HuH-7 (cell line): ENCODE data around the gene SLC33A1.
"Not testable (repeated sequence)": the region's sequence is repeated elsewhere in the genome, so short reads cannot be mapped to it uniquely, and the experiment has no call there.

Source experiments
- DNase-seq: peaks from one replicate; pipeline ENCODE4 v3.0.0; 2011; ENCODE audit warnings: low spot score

SLC33A1 gene

GRCh38 chr3:155861476-155862183 lies 7.4 kb upstream of the SLC33A1 start:
- DNase-seq, result no peak

GRCh38 chr3:155860424-155860823 lies 6.2 kb upstream of the SLC33A1 start:
- DNase-seq, result not testable (repeated sequence)

- no peak for DNase-seq
Measured at GRCh38 chr3:155859859-155860258, 5.6 kb upstream of the SLC33A1 start.

DNA sequence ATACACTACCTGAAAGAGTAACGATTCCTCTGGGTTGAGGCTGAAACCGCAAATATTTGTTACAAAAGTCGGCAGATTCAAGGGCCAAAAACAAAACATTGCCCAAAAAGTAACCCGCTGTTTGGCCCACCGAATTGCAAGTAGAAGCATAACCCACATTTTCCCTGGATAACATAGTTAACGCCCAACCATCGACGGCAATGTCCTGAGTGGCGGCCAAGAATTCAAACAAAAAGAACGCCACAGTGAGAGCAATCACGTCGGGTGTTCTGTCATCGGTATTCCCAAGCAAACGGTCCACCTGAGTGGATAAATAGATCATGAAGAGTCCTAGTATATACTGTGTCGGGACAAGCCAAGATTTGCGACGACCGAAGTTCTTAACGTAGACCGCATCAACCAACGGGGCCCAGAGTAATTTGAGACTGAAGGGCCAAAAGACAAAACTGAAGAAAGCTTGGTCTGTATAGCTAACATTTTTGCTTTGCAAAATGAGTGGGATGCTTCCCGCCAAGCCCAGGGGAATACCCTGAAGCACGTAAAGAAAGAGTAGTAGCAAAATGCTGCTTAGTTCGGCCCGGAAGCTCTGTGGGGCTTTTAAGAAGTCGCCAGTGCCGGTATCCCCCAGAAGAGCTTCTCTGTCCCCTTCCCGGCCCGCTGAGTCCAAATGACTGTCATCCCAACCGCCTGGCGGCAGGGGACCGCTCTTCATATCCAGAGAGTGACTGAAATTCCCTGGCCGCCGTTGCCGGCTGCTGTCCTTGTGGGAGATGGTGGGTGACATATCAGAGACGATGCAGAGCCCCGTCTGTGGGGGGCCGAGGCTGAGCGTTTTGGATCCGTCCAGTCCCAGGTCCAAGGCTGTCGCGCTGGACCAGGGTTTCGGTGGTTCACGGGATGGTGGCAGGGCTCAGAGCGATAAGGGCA lies 750 bp downstream of the SLC33A1 start:
- peak; percentile 15 for DNase-seq

DNA sequence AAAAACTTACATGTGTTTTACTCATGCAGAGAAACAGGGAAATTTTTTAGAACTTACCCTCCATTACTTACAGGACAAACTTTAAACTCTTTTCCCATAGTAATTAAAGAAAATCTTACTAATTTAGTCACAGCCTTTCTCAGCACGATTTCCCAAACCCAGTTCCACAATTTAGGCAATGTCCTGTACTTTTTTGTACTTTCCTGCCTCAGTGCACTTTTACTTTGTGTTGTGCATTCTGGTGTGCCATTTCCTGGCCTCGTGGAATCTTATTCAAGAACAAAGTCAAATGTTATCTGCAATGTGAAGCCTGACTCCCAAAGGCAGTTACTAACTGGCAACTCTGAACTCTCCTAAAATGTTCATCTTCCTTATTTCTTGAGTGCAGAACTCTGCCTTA lies 1.9 kb downstream of the SLC33A1 start:
- no peak for DNase-seq

GRCh38 chr3:155849404-155849803 lies 4.8 kb downstream of the SLC33A1 start:
- not testable (repeated sequence) for DNase-seq

DNA sequence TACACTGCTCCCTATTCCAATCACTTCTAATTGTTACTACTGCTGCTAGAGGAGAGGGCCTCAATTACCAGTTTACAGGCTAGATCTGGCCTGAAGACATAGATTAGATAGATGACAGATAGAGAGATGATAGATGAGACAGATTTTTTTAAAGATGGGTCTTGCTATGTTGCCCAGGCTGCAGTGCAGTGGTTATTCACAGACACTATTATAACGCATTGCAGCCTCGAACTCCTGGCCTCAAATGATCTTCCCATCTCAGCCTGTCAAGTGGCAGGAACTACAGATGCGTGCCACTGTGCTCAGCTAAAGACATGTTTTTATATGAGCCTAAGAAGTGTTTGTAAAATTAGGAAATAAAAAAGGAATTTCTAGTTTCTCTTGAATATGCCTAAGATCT lies 6.2 kb downstream of the SLC33A1 start:
- DNase-seq, result no peak

GRCh38 chr3:155846119-155846518 lies 8.1 kb downstream of the SLC33A1 start:
- DNase-seq, result no peak

GRCh38 chr3:155843569-155843968 lies 10.7 kb downstream of the SLC33A1 start:
- DNase-seq, result no peak

DNA sequence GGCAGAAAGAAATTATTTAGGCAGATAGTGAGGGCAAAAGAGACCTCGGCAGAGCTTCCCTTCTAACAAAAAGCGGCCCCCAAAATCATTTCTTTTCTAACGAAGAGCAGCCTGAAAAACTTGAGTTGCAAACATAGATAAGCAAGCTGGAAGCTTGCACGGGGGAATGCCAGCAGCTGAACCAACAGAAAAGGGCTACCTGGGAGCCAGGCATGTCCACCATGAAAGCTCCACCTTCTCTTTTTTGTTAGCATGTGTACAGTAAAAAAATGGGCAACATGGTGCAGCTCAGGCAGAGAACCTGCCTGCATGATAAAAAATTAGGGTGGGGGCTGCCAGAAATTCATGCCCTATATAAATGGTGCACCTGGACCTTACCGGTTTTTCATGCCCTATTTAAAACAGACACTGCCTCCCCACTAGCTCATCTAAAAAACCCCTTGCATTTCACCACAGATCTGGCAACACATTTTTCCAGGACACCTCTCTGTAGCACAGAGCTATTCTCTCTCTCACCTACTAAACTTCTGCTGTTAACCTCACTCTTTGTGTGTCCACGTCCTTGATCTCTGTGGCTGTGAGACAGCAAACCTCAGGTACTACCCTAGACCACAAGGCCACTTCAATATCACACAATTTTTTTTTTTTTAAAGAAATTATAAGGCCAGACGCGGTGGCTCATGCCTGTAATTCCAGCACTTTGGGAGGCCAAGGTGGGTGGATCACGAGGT lies 18.7 kb downstream of the SLC33A1 start:
- no peak for DNase-seq

GRCh38 chr3:155828490-155829098 lies 25.6 kb downstream of the SLC33A1 start:
- DNase-seq, result not testable (repeated sequence)

DNA sequence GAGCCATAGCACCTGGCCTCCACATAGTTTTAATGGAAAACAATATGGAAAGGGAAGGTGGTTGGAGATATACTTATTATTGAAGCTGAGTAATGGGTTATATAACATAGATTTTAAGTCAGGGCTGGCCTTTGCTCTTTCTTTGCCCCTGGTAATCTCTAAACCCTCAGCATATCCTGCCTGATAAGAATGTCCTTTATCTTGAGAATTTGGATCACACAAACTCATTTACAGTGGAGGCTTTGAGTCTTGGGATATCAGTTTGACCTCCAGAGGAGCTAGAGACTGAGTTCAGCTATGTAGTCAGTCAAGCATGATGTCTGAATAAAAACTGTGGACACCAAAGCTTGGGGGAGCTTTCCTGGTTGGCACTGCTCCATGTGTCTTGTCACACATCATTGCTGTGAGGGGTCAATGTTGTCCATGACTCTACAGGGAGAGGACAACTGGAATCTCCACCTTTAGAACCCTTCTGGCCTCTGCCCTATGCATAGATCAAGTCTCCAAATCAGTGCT lies 39.1 kb downstream of the SLC33A1 start:
- DNase-seq, result no peak

DNA sequence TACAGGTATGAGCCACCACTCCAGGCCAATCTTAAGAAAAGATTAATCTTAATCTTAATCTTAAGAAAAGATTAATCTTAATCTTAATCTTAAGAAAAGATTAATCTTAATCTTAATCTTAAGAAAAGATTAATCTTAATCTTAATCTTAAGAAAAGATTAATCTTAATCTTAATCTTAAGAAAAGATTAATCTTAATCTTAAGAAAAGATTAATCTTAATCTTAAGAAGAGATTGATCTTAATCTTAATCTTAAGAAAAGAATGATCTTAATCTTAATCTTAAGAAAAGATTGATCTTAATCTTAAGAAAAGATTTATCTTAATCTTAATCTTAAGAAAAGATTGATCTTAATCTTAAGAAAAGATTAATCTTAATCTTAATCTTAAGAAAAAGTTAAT lies 41.0 kb downstream of the SLC33A1 start:
- not testable (repeated sequence) for DNase-seq

GRCh38 chr3:155809181-155809580 lies 45.0 kb downstream of the SLC33A1 start:
- no peak for DNase-seq

GRCh38 chr3:155807823-155808222 lies 46.4 kb downstream of the SLC33A1 start:
- no peak for DNase-seq

DNA sequence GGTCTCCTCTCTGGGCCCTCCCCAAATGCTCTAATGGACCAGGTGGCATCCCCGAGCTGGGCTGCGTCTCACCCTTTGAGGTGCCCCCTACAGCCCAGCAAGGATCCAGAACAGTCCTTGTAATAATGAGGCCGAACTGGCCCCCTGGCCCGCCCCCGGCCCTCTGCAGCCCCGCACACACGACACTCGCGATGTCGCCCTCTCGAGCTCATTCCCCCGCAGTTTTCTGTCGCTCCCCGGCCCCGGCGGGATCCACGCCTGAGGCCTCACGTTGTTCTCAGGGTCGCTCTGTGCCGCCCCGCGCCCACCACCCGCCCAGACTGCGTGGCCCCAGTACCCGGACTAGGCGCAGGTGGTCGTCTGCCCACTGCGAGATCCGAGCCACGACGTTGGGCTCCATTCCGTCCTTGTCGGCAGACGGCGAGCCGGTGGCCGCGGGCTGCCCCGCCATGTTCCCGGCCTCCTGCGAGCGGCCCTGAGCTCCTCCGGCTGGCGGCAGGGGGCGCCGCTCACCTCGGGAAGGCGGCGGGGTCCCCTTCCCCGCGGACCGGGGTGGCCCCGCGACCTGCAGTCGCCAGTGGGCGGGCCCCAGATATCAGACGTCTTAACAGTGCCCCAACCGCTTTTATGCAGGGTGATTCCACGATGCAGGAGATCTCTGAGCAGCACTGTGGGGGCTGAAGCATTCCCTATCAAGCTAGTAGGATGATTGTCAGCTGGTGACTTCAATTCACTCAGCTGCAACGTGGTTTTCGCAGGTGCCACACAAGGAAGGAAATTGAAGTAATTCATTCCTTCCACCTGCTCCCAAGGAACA lies 48.2 kb downstream of the SLC33A1 start, which contains the start of gene C3orf33:
TSS of gene C3orf33 (minus strand) at position 477 of the 817 bp plus-strand sequence. CDS start at position 451, 26 bp downstream.
- peak; percentile 56 for DNase-seq

GRCh38 chr3:155805204-155805801 lies 48.9 kb downstream of the SLC33A1 start:
- DNase-seq, result no peak

DNA sequence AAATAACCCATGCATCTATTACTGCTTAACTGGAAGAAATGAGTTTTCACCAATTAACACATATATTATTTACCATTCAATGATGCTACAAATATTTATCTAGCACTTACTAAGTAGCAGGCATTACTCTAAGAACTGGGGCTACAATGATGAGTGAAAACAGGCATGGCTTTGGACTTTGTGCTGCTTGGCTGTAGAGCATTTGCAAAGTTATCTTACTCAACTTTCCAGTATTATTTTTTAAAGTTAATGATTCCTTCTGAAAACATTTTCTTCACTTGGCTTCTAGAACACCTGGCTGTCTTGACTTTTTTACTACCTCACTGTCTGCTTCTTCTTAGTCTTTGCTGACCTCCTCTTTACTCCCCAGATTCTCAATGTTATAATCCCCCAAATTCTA lies 49.9 kb downstream of the SLC33A1 start:
- DNase-seq, result no peak

DNA sequence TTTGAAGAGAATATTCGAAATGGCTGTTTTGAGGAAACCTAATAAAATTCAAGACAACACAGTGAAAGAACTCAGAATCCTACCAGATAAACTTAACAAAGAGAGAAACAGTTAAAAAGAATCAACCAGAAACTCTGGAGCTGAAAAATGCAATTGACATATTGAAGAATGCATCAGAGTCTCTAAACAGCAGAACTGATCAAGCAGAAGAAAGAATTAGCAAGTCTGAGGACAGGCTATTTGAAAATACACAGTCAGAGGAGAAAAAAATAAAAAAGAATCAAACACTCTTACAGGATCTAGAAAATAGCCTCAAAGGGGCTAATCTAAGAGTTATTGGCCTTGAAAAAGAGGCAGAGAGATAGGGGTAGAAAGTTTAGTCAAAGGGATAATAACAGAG lies 61.7 kb downstream of the SLC33A1 start:
- DNase-seq, result no peak

- no peak for DNase-seq
Measured at GRCh38 chr3:155791190-155791589, 63.0 kb downstream of the SLC33A1 start.
